Fibroblast of lung (primary cell): ENCODE results near the gene RPS24. TPM values are rescaled to one million over a fixed set of nuclear protein-coding genes. Genes with fewer than 3 reads are reported as not detected.

ENCODE experiments used
- DNase-seq, 2 donors: peaks; one replicate each; pipeline versions ENCODE4 v3.0.0 to v3.0.0-alpha.2; 2010; ENCODE audit warnings: low read depth in 2 of 2
- H2AFZ ChIP-seq: 2 replicates; pipeline ENCODE4 v1.5.1; 2012; ENCODE audit warnings: low read length, control low read depth, inconsistent platforms
- H3K27ac ChIP-seq: 2 replicates; pipeline ENCODE4 v1.5.1; 2011; ENCODE audit warnings: low read length, control low read depth; ENCODE audit not compliant: insufficient read depth
- H3K27me3 ChIP-seq: 2 replicates; pipeline ENCODE4 v1.5.1; 2011; ENCODE audit warnings: mild to moderate bottlenecking, low read length; ENCODE audit not compliant: control insufficient read depth, insufficient read depth
- H3K36me3 ChIP-seq: 2 replicates; pipeline ENCODE4 v1.5.1; 2011; ENCODE audit warnings: low read length; ENCODE audit not compliant: control insufficient read depth, insufficient read depth
- H3K4me1 ChIP-seq: 2 replicates; pipeline ENCODE4 v1.5.1; 2011; ENCODE audit warnings: low read length; ENCODE audit not compliant: control insufficient read depth, insufficient read depth; ENCODE audit errors: extremely low read depth
- H3K4me2 ChIP-seq: 2 replicates; pipeline ENCODE4 v1.5.1; 2011; ENCODE audit warnings: low read length, control low read depth; ENCODE audit not compliant: insufficient read depth; ENCODE audit errors: extremely low read depth
- H3K4me3 ChIP-seq, 4 experiments: fragments of 200-600 bp in 1 of 4; sonication (generic) in 1 of 4; replicated peaks in 1 of 4; 2 replicates each; pipeline ENCODE4 v1.5.1; 2011 to 2016; ENCODE audit warnings: low read length in 4 of 4, low read depth in 3 of 4, mild to moderate bottlenecking in 3 of 4, control low read depth in 2 of 4, inconsistent platforms in 1 of 4, mixed read lengths in 1 of 4; ENCODE audit not compliant: insufficient read depth in 1 of 4; ENCODE audit errors: control extremely low read depth in 1 of 4
- H3K79me2 ChIP-seq: 2 replicates; pipeline ENCODE4 v1.5.1; 2012; ENCODE audit warnings: mild to moderate bottlenecking, low read length, inconsistent platforms; ENCODE audit not compliant: control insufficient read depth, insufficient read depth
- H3K9ac ChIP-seq: 2 replicates; pipeline ENCODE4 v1.5.1; 2011; ENCODE audit warnings: mild to moderate bottlenecking, low read length, control low read depth; ENCODE audit not compliant: insufficient read depth
- H3K9me3 ChIP-seq: 2 replicates; pipeline ENCODE4 v1.5.1; 2012; ENCODE audit warnings: low read depth, low read length; ENCODE audit not compliant: control insufficient read depth, insufficient read depth
- H4K20me1 ChIP-seq: 2 replicates; pipeline ENCODE4 v1.5.1; 2011; ENCODE audit warnings: low read length; ENCODE audit not compliant: control insufficient read depth, insufficient read depth; ENCODE audit errors: extremely low read depth
- EZH2 ChIP-seq: IDR thresholded peaks from 2 replicates; pipeline ENCODE4 v1.5.1; 2012; ENCODE audit warnings: low read length, control low read depth, mild to moderate bottlenecking; ENCODE audit errors: missing control alignments
- polyA plus RNA-seq, 2 donors: library from polyadenylated mRNA; depleted of rRNA in 1 of 2; stranded (reverse) in 1 of 2; unstranded in 1 of 2; fragments of >200 nt; gene quantifications; 2 replicates each; pipeline ENCODE4 v1.2.1, GENCODE V29; 2011 to 2012; ENCODE audit warnings: missing spikeins in 1 of 2
- total RNA-seq: library from RNA; depleted of rRNA; stranded (reverse); fragments of >200 nt; gene quantifications from 2 replicates; pipeline ENCODE4 v1.2.1, GENCODE V29; 2014
- TF ChIP-seq, protein P1 (sequence below), 2 donors: IDR thresholded peaks in 1 of 2; conservative IDR thresholded peaks in 1 of 2; 1 replicate in 1 of 2; 2 replicates in 1 of 2; pipeline ENCODE4 v1.5.1; 2011 to 2012; ENCODE audit warnings: low read length in 2 of 2, control low read depth in 1 of 2, inconsistent platforms in 1 of 2, low read depth in 1 of 2, mild to moderate bottlenecking in 1 of 2

Gene RPS24
- total and polyA plus RNA-seq, 2 donors (not counting 1 experiment from before 2014, with no cell fraction given): 1,917 to 4,192 TPM

DNA sequence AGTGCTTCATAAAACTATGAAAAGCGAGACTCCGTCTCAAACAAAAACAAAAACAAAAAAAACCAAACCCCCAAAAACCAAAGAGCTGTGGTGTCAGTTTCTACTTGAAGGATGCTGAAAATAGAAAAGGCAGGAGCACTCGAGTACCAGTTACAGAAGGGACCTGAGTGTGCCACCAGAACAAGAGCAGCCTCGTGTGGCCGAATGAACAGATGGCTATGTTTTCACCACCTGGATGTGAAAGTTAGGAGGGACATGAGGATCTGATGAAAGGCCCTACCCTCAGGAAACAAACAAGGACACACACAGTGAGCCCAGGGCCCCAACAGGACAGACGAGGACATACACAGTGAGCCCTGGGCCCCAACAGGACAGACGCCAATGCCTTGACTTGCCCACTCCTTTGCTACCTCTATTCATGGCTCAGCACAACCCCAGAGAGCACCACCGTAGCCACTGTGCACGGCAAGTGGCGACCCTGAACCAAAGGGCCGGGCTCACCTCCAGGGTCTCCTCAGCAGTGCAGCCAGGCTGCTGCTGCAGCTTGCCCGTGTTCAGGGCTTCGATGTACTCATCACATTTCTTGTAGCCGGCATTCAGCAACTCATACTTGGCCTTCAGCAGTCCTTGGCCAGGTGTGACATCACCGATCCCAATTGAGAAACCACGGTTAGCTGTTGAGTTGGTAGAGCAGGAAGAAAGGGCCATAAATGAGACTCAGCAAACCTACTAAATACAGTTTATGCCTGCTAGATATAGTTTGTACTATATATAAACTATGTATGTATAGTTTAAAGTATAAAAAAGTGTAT, 29.2 kb upstream of the RPS24 start:
- H2AFZ ChIP-seq: no peak overlapping the region
- H3K9ac ChIP-seq: no peak overlapping the region
- H3K4me2 ChIP-seq: no peak overlapping the region
- TF ChIP-seq EZH2: no peak
- TF ChIP-seq, protein P1, sequence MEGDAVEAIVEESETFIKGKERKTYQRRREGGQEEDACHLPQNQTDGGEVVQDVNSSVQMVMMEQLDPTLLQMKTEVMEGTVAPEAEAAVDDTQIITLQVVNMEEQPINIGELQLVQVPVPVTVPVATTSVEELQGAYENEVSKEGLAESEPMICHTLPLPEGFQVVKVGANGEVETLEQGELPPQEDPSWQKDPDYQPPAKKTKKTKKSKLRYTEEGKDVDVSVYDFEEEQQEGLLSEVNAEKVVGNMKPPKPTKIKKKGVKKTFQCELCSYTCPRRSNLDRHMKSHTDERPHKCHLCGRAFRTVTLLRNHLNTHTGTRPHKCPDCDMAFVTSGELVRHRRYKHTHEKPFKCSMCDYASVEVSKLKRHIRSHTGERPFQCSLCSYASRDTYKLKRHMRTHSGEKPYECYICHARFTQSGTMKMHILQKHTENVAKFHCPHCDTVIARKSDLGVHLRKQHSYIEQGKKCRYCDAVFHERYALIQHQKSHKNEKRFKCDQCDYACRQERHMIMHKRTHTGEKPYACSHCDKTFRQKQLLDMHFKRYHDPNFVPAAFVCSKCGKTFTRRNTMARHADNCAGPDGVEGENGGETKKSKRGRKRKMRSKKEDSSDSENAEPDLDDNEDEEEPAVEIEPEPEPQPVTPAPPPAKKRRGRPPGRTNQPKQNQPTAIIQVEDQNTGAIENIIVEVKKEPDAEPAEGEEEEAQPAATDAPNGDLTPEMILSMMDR (conservative IDR thresholded peaks at IDR 0.05 in 1 of 2, IDR thresholded peaks at IDR 0.05 in 1 of 2; ENCODE audit: low read depth in 1 of 2, low read length in 2 of 2): no peak
- H3K4me3 ChIP-seq: no peak overlapping the region
- H3K79me2 ChIP-seq: no peaks in the 10 kb centered on the region
- no peaks in the 10 kb centered on the region for H3K4me1 ChIP-seq
- no peaks in the 10 kb centered on the region for H4K20me1 ChIP-seq
- H3K36me3 ChIP-seq: peaks cover 18% of the 10 kb centered on the region
- no peak overlapping the region for H3K27ac ChIP-seq
- no peaks in the 10 kb centered on the region for H3K27me3 ChIP-seq
- H3K9me3 ChIP-seq: no peaks in the 10 kb centered on the region
- no peak for DNase-seq

- no peak overlapping the region for H3K4me2 ChIP-seq
- no peak overlapping the region for H3K4me3 ChIP-seq
- no peak for DNase-seq
- no peaks in the 10 kb centered on the region for H4K20me1 ChIP-seq
- peaks cover 12% of the 10 kb centered on the region for H3K36me3 ChIP-seq
- TF ChIP-seq, protein P1 (conservative IDR thresholded peaks at IDR 0.05 in 1 of 2, IDR thresholded peaks at IDR 0.05 in 1 of 2; ENCODE audit: low read depth in 1 of 2, low read length in 2 of 2): no peak
- no peak for TF ChIP-seq EZH2
- no peaks in the 10 kb centered on the region for H3K9me3 ChIP-seq
- no peaks in the 10 kb centered on the region for H3K27me3 ChIP-seq
- H3K79me2 ChIP-seq: no peaks in the 10 kb centered on the region
- no peak overlapping the region for H2AFZ ChIP-seq
- no peak overlapping the region for H3K27ac ChIP-seq
- H3K9ac ChIP-seq: no peak overlapping the region
- H3K4me1 ChIP-seq: no peaks in the 10 kb centered on the region
Observed at GRCh38 chr10:78007172-78007571, 26.5 kb upstream of the RPS24 start.

DNA sequence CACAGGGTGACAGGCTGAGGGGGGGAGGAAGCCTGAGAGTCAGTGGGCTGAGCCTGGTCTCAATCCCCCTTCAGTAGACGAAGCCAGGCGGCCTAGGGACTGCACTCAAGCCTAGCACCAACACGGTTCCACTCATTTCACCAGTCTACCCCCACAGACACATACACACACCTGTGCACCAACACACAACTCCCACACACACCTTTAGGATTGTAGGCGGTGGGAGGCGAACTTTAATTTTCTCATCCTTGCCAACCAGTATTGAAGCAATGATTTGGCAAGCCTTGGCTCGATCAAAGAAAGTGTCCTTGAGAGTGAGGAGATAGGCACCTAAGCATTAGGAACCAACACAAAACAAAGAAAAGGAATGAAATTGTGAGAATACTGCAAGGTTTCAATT, 24.0 kb upstream of the RPS24 start:
- TF ChIP-seq EZH2: no peak
- TF ChIP-seq, protein P1 (conservative IDR thresholded peaks at IDR 0.05 in 1 of 2, IDR thresholded peaks at IDR 0.05 in 1 of 2; ENCODE audit: low read depth in 1 of 2, low read length in 2 of 2): no peak
- no peaks in the 10 kb centered on the region for H3K9me3 ChIP-seq
- no peak overlapping the region for H3K4me2 ChIP-seq
- no peaks in the 10 kb centered on the region for H3K79me2 ChIP-seq
- no peak overlapping the region for H3K4me3 ChIP-seq
- peaks cover 10% of the 10 kb centered on the region for H3K36me3 ChIP-seq
- no peaks in the 10 kb centered on the region for H3K4me1 ChIP-seq
- H2AFZ ChIP-seq: no peak overlapping the region
- H4K20me1 ChIP-seq: no peaks in the 10 kb centered on the region
- no peak overlapping the region for H3K27ac ChIP-seq
- DNase-seq: no peak
- no peak overlapping the region for H3K9ac ChIP-seq
- no peaks in the 10 kb centered on the region for H3K27me3 ChIP-seq
